Stimulated activated CD8-positive, alpha-beta memory T cell treated with anti-CD3 and anti-CD28 coated beads, Interleukin-7, amount 100 ng/mL, for 48 hours (primary cell): ENCODE results near the gene OR51S1.
"Not testable (repeated sequence)": the region's sequence is repeated elsewhere in the genome, so short reads cannot be mapped to it uniquely, and the experiment has no call there.

Experiments used
- DNase-seq, 2 donors: peaks; one replicate each; pipeline ENCODE4 v3.0.0-alpha.2; 2020; ENCODE audit warnings: low read depth in 1 of 2; ENCODE audit errors: extremely low read depth in 1 of 2

The OR51S1 gene

DNA sequence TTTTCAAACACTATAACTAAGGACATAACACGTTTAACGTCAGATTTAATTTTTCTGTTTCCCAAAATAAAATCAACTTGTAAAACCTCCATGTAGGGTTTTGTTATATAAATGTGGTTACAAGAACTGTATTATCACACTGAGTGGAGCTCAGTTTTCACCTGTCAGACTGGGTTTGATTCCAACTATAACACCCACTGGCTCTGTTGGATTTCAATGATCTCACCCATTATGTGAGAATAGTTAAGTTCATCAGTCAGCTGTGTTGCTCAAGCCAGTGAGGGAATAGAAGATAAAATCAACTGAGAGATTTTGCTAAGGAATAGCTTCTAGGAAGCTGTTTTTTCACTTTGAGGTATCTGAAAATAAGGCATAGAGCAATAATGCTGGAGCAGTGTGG, 39.8 kb downstream of the OR51S1 start:
- DNase-seq = no peak

DNA sequence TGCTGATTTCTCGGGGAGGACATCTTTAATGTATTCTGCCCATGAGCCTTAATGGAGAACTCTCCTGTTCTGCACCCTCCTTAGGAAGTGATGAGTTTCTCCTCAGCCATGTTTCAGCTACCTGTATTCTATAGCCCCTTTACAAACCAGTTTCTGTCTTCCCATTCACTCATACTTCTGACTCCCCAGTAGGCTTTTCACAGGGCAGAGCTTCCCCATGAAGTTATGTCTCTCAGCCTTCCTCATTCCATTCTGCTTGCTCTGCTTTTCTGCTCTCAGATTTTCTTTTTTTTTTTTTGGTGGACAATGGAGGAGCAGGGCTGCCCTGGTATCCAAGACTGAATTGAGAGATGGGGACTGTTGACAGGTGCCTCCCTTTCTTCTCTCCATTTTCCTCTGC, 40.5 kb downstream of the OR51S1 start:
- no peak for DNase-seq

DNA sequence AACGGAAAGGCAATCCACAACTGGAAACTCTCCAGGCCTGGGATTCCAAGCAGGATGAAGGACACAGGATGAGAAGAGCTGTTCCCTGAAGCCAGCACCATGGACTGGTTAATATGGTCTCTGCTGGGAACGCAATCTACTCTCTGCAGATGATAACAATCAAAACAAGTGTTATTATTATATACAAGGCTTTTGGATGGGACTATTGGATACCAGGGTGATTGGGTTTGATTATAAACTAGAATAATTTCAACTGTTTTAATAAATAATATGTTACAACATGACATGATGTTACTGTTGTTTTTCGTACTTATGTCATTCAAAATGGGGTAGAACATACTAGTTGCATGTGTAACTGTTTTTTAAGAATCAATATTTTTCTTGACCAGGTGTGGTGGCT, 44.7 kb downstream of the OR51S1 start, which contains the start of gene OR52R1:
TSS of gene OR52R1 (minus strand) at position 101 of the 400 bp plus-strand sequence. CDS start at position 101, 0 bp downstream.
- no peak for DNase-seq

DNA sequence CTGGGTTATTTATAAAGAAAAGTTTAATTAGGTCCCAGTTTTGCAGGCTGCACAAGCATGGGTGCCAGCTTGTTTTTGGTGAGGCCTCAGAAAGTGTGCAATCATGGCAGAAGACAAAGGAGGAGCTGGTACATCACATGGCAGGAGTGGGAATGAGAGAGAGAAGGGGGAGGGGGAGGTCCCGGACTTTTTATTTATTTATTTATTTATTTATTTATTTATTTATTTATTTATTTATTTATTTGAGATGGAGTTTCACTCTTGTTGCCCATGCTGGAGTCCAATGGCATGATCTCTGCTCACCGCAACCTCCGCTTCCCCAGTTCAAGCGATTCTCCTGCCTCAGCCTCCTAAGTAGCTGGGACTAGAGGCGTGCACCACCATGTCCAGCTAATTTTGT, 47.7 kb downstream of the OR51S1 start:
- DNase-seq = not testable (repeated sequence)

DNA sequence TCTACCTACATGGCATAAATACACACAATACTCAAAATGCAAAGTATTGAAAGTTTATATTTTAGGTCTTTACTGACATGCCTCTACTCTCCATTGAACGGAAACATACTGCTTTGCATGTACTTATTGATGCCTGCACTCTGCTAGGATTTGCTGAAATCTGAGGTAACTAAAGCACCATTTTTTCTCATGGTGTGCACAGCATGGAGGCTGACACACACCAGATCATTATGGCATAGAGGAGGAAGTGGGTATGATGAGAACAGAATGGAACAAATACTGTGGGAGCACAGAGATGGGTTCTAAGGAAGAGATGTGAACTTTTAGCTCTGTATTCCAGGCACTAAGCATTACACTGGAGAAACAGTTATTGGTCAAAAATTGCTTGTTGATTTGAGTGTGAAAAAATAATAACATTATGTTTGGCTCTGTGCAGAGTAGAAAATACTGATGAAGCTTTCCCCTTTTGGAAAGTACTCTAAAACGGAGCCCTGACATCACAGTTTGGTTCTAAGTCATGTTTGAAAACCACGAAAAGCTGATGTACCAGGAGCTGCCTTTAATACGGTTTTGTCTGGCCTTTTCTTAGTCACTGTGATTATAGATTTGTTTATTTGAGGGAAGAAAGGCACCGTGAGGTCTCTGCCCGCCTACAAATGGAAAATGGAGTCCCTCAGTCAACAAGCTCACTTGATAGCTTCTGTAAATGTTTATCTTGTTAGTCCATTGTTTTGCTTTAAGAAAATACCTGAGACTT, 50.4 kb downstream of the OR51S1 start:
- no peak for DNase-seq
